ENCODE data around the gene ZSCAN18.

Gene ZSCAN18

DNA sequence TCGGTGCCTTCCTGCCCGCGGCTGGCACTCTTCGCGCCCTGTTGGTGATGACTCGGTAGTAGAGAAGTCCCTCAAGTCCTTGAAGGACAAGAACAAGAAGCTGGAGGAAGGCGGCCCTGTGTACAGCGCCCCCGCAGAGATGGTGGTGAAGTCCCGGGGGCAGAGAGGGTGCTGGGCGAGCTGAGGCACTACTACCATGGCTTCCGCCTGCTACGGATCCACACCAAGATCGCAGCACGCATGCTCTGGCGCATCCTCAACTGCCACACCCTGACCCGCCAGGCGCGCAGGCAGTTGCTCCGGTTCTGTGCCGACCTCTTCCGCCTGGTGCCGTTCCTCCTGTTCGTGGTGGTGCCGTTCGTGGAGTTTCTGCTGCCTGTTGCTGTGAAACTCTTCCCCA is 53.1 kb downstream of the ZSCAN18 start:
- DNase-seq (ENCODE audit: low spot score), result peak; percentile 17

- DNase-seq (ENCODE audit: low spot score), result no peak
These were observed 53.6 kb downstream of the ZSCAN18 start for GRCh38 chr19:58044391-58044790.

- no peak for DNase-seq (ENCODE audit: low spot score)
These were observed 55.3 kb downstream of the ZSCAN18 start for GRCh38 chr19:58042495-58043340.

DNA sequence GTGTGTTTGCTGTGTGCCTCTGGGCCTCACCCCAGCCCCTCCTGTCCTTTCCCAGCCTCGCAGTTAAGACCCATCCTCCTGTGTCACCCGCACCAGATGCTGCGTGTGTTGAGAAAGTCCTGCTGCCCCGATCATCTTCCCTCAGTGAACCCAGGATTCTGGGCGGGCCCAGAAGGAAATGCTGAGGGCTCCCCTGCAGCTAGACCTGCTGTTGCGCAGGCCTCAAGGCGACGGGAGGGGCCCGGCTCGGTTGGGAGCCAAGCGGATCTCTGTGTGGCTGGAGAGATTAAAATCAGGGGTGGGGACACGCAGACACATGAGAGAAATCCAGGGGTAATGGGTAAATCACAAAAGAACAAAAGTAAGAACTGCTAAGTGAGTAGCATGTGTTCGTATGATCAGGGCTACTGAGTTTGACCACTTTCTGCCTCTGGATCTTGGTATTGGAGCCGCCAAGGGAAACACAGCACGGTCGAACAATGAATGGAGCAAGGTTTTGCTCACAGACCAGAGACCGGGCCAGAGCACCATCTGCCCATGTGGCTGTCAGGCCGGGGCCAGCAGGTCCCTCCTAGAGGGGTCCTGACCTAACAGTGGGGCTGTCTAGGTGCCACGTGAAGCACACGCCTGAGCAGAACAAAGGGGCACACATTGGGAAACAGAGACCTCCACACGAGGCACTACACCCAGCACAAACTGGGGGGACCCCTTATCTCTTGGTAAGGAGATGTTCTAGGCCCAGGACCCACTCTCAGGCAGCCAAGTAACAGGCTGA is 57.1 kb downstream of the ZSCAN18 start:
- no peak for DNase-seq (ENCODE audit: low spot score)

DNA sequence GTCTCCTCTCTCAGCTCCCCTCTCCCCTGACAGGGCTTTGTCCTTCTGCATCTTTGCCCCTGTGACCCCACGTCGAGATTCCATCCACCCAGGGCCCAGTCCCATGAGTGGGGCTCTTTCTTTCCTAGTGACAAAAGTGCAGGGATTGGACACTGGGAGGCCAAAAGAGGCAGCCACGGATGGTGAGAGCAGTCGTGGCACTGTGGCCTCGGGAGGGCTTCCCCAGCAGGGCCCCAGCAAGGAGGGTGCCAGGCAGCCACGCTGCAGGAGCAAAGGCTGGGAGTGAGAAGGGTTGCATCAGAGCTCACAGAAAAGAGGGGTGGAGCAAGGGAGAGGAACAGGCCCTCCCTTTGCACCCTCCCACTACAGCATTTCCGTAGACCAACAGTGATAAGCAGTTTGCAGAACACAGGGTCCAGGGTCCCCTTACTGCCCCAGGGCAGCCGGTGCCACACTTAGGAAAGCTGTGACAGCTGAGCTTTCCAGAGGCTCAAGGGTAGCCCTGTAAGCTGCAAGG is 59.3 kb downstream of the ZSCAN18 start:
- no peak for DNase-seq (ENCODE audit: low spot score)

DNA sequence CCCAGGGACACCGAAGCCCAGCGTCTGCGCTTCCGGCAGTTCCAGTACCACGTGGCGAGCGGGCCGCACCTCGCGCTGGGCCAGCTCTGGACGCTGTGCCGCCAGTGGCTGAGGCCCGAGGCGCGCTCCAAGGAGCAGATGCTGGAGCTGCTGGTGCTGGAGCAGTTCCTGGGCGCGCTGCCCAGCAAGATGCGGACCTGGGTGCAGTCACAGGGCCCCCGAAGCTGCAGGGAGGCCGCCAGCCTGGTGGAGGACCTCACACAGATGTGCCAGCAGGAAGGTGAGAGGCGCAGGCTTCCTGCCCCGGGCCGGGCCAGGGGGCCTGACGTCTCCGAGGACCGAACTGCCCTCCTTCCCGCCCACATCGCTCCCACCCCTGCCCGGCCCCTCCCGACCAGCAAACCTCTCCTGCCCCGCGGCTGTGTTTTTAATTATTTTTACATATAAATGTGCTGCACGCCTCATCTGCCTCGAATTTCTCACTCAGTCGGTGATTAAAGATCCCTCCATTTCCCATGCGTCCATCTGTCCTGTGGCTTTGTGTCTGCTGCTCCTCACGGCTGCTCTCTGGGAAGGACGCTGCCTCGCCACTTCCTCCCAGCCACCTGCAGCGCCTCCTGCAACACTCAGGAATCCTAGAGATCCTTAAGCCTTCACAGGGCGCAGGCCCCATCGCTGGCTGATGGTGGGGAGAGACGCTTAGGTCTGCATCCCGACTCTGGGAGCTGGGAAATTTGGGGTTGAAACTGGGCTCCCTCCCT is 59.9 kb downstream of the ZSCAN18 start:
- peak; percentile 25 for DNase-seq (ENCODE audit: low spot score)

- peak; percentile 23 for DNase-seq (ENCODE audit: low spot score)
These were observed 62.2 kb downstream of the ZSCAN18 start for GRCh38 chr19:58035863-58036262.

DNA sequence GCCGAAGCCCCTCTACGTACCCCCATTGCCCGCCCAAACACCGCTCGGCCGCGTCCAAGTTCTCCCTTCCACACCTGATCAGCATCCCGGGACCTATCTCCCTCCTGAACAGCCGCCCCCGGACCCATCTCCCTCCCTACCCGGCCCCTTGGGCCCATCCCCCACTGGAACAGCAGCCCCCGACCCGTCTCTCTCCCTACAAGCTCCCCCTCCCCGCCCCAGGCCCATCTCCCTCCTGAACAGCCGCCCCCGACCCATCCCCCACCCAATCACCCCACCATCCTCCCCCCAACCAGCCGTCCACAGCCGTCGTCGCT is 63.6 kb downstream of the ZSCAN18 start:
- no peak for DNase-seq (ENCODE audit: low spot score)

Measured in D341Med (cell line).